Measurements from ENCODE around the gene PAPOLA. TPM values are rescaled to one million over a fixed set of nuclear protein-coding genes. Genes with fewer than 3 reads are reported as not detected.

The PAPOLA gene
- total RNA-seq, 1 experiment from 2014 or later, result 223 TPM

GRCh38 chr14:96479435-96480146, 22.6 kb upstream of the PAPOLA start (continued):
- TF ChIP-seq, protein P1, sequence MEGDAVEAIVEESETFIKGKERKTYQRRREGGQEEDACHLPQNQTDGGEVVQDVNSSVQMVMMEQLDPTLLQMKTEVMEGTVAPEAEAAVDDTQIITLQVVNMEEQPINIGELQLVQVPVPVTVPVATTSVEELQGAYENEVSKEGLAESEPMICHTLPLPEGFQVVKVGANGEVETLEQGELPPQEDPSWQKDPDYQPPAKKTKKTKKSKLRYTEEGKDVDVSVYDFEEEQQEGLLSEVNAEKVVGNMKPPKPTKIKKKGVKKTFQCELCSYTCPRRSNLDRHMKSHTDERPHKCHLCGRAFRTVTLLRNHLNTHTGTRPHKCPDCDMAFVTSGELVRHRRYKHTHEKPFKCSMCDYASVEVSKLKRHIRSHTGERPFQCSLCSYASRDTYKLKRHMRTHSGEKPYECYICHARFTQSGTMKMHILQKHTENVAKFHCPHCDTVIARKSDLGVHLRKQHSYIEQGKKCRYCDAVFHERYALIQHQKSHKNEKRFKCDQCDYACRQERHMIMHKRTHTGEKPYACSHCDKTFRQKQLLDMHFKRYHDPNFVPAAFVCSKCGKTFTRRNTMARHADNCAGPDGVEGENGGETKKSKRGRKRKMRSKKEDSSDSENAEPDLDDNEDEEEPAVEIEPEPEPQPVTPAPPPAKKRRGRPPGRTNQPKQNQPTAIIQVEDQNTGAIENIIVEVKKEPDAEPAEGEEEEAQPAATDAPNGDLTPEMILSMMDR (IDR thresholded peaks at IDR 0.05 in 2 of 3, conservative IDR thresholded peaks at IDR 0.05 in 1 of 3; ENCODE audit: borderline replicate concordance in 1 of 3, insufficient read depth in 1 of 3, low read depth in 2 of 3, low read length in 2 of 3), result no peak

DNA sequence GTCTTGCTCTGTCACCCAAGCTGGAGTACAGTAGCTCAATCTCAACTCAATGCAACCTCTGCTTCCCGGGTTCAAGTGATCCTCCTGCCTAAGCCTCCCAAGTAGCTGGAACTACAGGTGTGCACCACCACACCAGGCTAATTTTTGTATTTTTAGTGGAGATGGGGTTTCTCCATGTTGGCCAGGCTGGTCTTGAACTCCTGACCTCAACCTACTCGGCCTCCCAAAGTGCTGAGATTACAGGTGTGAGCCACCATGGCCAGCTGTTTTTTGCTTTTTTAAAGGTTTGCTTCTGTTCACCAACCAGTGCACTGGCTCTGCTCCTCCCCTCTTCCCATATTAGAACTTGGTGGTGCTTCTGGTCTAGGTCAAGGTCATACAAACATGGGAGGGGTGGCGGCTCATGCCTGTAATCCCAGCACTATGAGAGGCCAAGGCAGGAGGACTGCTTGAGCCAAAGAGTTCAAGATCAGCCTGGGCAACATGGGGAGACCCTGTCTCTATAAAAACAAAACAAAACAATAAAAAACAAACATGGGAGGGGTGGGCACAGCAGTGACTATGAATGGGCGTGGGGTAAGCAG, 20.4 kb upstream of the PAPOLA start:
- Histone ChIP-seq H3K27ac (ENCODE audit: low read depth, low read length) (no peak overlapping the region), H2AFZ (ENCODE audit: low read depth, low read length, poor library complexity, severe bottlenecking) (no peak overlapping the region), H3K4me2 (ENCODE audit: low read length) (no peak overlapping the region), H4K20me1 (ENCODE audit: insufficient read depth) (no peaks in the 10 kb centered on the region), H3K27me3 (ENCODE audit: insufficient read depth, low read length) (no peaks in the 10 kb centered on the region), H3K9me3 (ENCODE audit: control insufficient read depth in 1 of 2, insufficient read depth in 1 of 2, low read depth in 1 of 2, low read length in 2 of 2) (no peaks in the 10 kb centered on the region), H3K4me3 (replicated peaks in 1 of 2; ENCODE audit: low read depth in 1 of 2, low read length in 2 of 2) (no peak overlapping the region), H3K9ac (ENCODE audit: low read length) (no peak overlapping the region), H3K79me2 (ENCODE audit: insufficient read depth, low read length) (no peaks in the 10 kb centered on the region), H3K9me2 (ENCODE audit: insufficient read depth) (no peaks in the 10 kb centered on the region), H3K4me1 (ENCODE audit: control insufficient read depth in 1 of 2, insufficient read depth in 2 of 2, low read length in 2 of 2) (no peaks in the 10 kb centered on the region), H3K36me3 (ENCODE audit: control insufficient read depth in 1 of 2, insufficient read depth in 2 of 2, low read length in 2 of 2) (no peaks in the 10 kb centered on the region)
- intact Hi-C loops (cut with micrococcal nuclease), result no loop called here
- TF ChIP-seq EZH2phosphoT487 (IDR thresholded peaks at IDR 0.05; ENCODE audit: borderline replicate concordance), result no peak
- TF ChIP-seq ZNF274 (IDR thresholded peaks at IDR 0.05; ENCODE audit: low read depth, low read length), result no peak
- TF ChIP-seq CEBPB (IDR thresholded peaks at IDR 0.05; ENCODE audit: low read depth), result no peak
- no peak for TF ChIP-seq ELF1 (IDR thresholded peaks at IDR 0.05; ENCODE audit: borderline replicate concordance, low read depth)
- no peak for TF ChIP-seq RAD21 (IDR thresholded peaks at IDR 0.05; ENCODE audit: low read depth)
- TF ChIP-seq, protein P2, sequence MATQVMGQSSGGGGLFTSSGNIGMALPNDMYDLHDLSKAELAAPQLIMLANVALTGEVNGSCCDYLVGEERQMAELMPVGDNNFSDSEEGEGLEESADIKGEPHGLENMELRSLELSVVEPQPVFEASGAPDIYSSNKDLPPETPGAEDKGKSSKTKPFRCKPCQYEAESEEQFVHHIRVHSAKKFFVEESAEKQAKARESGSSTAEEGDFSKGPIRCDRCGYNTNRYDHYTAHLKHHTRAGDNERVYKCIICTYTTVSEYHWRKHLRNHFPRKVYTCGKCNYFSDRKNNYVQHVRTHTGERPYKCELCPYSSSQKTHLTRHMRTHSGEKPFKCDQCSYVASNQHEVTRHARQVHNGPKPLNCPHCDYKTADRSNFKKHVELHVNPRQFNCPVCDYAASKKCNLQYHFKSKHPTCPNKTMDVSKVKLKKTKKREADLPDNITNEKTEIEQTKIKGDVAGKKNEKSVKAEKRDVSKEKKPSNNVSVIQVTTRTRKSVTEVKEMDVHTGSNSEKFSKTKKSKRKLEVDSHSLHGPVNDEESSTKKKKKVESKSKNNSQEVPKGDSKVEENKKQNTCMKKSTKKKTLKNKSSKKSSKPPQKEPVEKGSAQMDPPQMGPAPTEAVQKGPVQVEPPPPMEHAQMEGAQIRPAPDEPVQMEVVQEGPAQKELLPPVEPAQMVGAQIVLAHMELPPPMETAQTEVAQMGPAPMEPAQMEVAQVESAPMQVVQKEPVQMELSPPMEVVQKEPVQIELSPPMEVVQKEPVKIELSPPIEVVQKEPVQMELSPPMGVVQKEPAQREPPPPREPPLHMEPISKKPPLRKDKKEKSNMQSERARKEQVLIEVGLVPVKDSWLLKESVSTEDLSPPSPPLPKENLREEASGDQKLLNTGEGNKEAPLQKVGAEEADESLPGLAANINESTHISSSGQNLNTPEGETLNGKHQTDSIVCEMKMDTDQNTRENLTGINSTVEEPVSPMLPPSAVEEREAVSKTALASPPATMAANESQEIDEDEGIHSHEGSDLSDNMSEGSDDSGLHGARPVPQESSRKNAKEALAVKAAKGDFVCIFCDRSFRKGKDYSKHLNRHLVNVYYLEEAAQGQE (IDR thresholded peaks at IDR 0.05; ENCODE audit: low read depth), result no peak
- TF ChIP-seq, protein P3, sequence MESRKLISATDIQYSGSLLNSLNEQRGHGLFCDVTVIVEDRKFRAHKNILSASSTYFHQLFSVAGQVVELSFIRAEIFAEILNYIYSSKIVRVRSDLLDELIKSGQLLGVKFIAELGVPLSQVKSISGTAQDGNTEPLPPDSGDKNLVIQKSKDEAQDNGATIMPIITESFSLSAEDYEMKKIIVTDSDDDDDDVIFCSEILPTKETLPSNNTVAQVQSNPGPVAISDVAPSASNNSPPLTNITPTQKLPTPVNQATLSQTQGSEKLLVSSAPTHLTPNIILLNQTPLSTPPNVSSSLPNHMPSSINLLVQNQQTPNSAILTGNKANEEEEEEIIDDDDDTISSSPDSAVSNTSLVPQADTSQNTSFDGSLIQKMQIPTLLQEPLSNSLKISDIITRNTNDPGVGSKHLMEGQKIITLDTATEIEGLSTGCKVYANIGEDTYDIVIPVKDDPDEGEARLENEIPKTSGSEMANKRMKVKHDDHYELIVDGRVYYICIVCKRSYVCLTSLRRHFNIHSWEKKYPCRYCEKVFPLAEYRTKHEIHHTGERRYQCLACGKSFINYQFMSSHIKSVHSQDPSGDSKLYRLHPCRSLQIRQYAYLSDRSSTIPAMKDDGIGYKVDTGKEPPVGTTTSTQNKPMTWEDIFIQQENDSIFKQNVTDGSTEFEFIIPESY (IDR thresholded peaks at IDR 0.05; ENCODE audit: extremely low read depth, insufficient replicate concordance, low read length), result no peak
- no peak for TF ChIP-seq EZH2 (IDR thresholded peaks at IDR 0.05)
- TF ChIP-seq TCF7L2 (IDR thresholded peaks at IDR 0.05; ENCODE audit: borderline replicate concordance, extremely low read depth, insufficient read depth, insufficient read length), result no peak
- no peak for TF ChIP-seq YY1 (IDR thresholded peaks at IDR 0.05; ENCODE audit: extremely low read depth, insufficient replicate concordance, low read depth, low read length)
- TF ChIP-seq ZFX (IDR thresholded peaks at IDR 0.05), result no peak
- ATAC-seq (no peak), DNase-seq (ENCODE audit: low read depth, low spot score) (no peak)
- ChIA-PET POLR2A (interaction anchor here (0.7 kb wide), 1 partner anchor 43 kb away, joined by 3 read pairs; no protein-coding TSS in a partner anchor), RAD21 (ENCODE audit: low non-redundant PET in 1 of 2, low total read pairs in 2 of 2, uncharacterized antibody in 2 of 2, unreplicated experiment in 2 of 2) (no interaction called here), CTCF (no interaction called here)
- no TSS peak for BruUV-seq (replicated peaks)

All from HCT116 (cell line).